ENCODE data around the gene CDC42BPA.

- TF ChIP-seq CTCF (optimal IDR thresholded peaks at IDR 0.05 in 1 of 3, IDR thresholded peaks at IDR 0.05 in 1 of 3, conservative IDR thresholded peaks at IDR 0.05 in 1 of 3; ENCODE audit: extremely low read depth in 1 of 3, insufficient read depth in 2 of 3, low read length in 3 of 3): no peak
- TF ChIP-seq EZH2 (IDR thresholded peaks at IDR 0.05; ENCODE audit: low read length): no peak
Observed at GRCh38 chr1:227120826-227121225, 197.5 kb downstream of the CDC42BPA start.
